PC-9 (cell line): ENCODE data around the gene ADAMTS15. TPM values are rescaled to one million over a fixed set of nuclear protein-coding genes. Genes with fewer than 3 reads are reported as not detected.

Experiments used
- BruUV-seq: library from RNA; stranded (reverse); fragments of 400-500 nt; replicated peaks from 2 replicates; lab custom pipeline; 2021; lab: Mats Ljungman, UMichigan
- CTCF ChIA-PET: fragments of 300-600 bp; sonication (Branson Sonifier 250); formaldehyde crosslinking; loops from one replicate; lab custom pipeline; 2022; ENCODE audit warnings: antibody characterized with exemption; lab: Charles Lee
- POLR2A ChIA-PET: fragments of 300-600 bp; sonication (Branson Sonifier 250); formaldehyde crosslinking; loops from one replicate; lab custom pipeline; 2022; ENCODE audit warnings: antibody characterized with exemption; ENCODE audit not compliant: unreplicated experiment; lab: Charles Lee
- DNase-seq, 2 experiments: peaks; one replicate each; pipeline versions ENCODE4 v3.0.0 to v3.0.0-alpha.2; 2015 to 2022; ENCODE audit warnings: mixed read lengths in 1 of 2
- H2AFZ ChIP-seq: fragments of 200-600 bp; sonication (generic); 2 replicates; pipeline ENCODE4 v1.8.1; 2017; ENCODE audit warnings: antibody characterized with exemption
- H3F3A ChIP-seq: fragments of 200-600 bp; sonication (generic); 2 replicates; pipeline ENCODE4 v1.8.1; 2017; ENCODE audit warnings: antibody characterized with exemption, mild to moderate bottlenecking, low read depth; ENCODE audit not compliant: insufficient read depth
- H3K27ac ChIP-seq: fragments of 200-600 bp; sonication (generic); 2 replicates; pipeline ENCODE4 v1.6.1; 2016; ENCODE audit warnings: mixed run types
- H3K27me3 ChIP-seq: fragments of 200-600 bp; sonication (generic); 2 replicates; pipeline ENCODE4 v1.6.1; 2016; ENCODE audit warnings: low read depth, mixed run types; ENCODE audit not compliant: insufficient read depth
- H3K36me3 ChIP-seq: fragments of 200-600 bp; sonication (generic); 2 replicates; pipeline ENCODE4 v1.6.1; 2016; ENCODE audit warnings: low read depth, mixed run types
- H3K4me1 ChIP-seq: fragments of 200-600 bp; sonication (generic); replicated peaks from 2 replicates; pipeline ENCODE4 v1.6.1; 2016; ENCODE audit warnings: mixed run types; ENCODE audit not compliant: insufficient read depth
- H3K4me2 ChIP-seq: fragments of 200-600 bp; sonication (generic); 2 replicates; pipeline ENCODE4 v1.6.1; 2017; ENCODE audit warnings: mixed run types
- H3K4me3 ChIP-seq: fragments of 200-600 bp; sonication (generic); 2 replicates; pipeline ENCODE4 v1.6.1; 2016; ENCODE audit warnings: mixed run types
- H3K79me2 ChIP-seq: fragments of 200-600 bp; sonication (generic); 2 replicates; pipeline ENCODE4 v1.6.1; 2017; ENCODE audit warnings: low read depth, mixed run types
- H3K9me2 ChIP-seq: fragments of 200-600 bp; sonication (generic); 2 replicates; pipeline ENCODE4 v1.8.1; 2017; ENCODE audit warnings: mild to moderate bottlenecking; ENCODE audit not compliant: insufficient read depth
- H3K9me3 ChIP-seq: fragments of 200-600 bp; sonication (generic); 2 replicates; pipeline ENCODE4 v1.8.1; 2016; ENCODE audit warnings: low read depth; ENCODE audit not compliant: insufficient read depth
- H4K20me1 ChIP-seq: fragments of 200-600 bp; sonication (generic); 2 replicates; pipeline ENCODE4 v1.8.1; 2017; ENCODE audit not compliant: insufficient read depth
- CTCF ChIP-seq: fragments of 200-600 bp; sonication (generic); conservative IDR thresholded peaks from 2 replicates; pipeline ENCODE4 v1.6.1; 2017; ENCODE audit warnings: mixed run types, antibody characterized with exemption, mild to moderate bottlenecking, moderate library complexity
- EZH2 ChIP-seq: fragments of 200-600 bp; sonication (generic); IDR thresholded peaks from 2 replicates; pipeline ENCODE4 v1.8.0; 2017; ENCODE audit warnings: antibody characterized with exemption, low read depth
- intact Hi-C: fragments of 100-400 bp; cut with micrococcal nuclease; formaldehyde crosslinking; loops from one replicate; pipeline ENCODE4 v1.10.0; 2022; ENCODE audit not compliant: unreplicated experiment
- total RNA-seq: library from RNA; stranded (reverse); gene quantifications from 2 replicates; pipeline ENCODE4 v1.2.3, GENCODE V29; 2021

The ADAMTS15 gene
- total RNA-seq, 1 experiment from 2014 or later = 2.2 TPM

GRCh38 chr11:130512662-130513061 is 64.2 kb downstream of the ADAMTS15 start:
- Histone ChIP-seq H3K36me3 (no peaks in the 10 kb centered on the region), H3K4me2 (no peak overlapping the region), H3K4me3 (no peak overlapping the region), H3K9me3 (peaks cover 2% of the 10 kb centered on the region; the same call in 1 of the 2 replicates), H3K79me2 (no peaks in the 10 kb centered on the region), H2AFZ (no peak overlapping the region), H4K20me1 (no peaks in the 10 kb centered on the region), H3K27me3 (no peaks in the 10 kb centered on the region), H3F3A (peaks cover 4% of the 10 kb centered on the region; the same call in 1 of the 2 replicates), H3K27ac (peak overlapping the region; percentile 79), H3K9me2 (no peaks in the 10 kb centered on the region), H3K4me1 (peaks cover 12% of the 10 kb centered on the region)
- CTCF ChIA-PET = no interaction called here
- POLR2A ChIA-PET = no interaction called here
- TF ChIP-seq CTCF (no peak), EZH2 (no peak)
- intact Hi-C loops = no loop called here
- no TSS peak for BruUV-seq
- no peak for DNase-seq

GRCh38 chr11:130513132-130513531 is 64.7 kb downstream of the ADAMTS15 start:
- no TSS peak for BruUV-seq
- peaks cover 12% of the 10 kb centered on the region for H3K4me1 ChIP-seq
- TF ChIP-seq CTCF = no peak
- TF ChIP-seq EZH2 = no peak
- H3K79me2 ChIP-seq = no peaks in the 10 kb centered on the region
- H3K27ac ChIP-seq = no peak overlapping the region
- H3K9me3 ChIP-seq = no peaks in the 10 kb centered on the region
- no peak overlapping the region for H3K4me2 ChIP-seq
- H3F3A ChIP-seq = peaks cover 4% of the 10 kb centered on the region; the same call in 1 of the 2 replicates
- H3K4me3 ChIP-seq = no peak overlapping the region
- no peaks in the 10 kb centered on the region for H3K27me3 ChIP-seq
- ChIA-PET CTCF (no interaction called here), POLR2A (no interaction called here)
- no peaks in the 10 kb centered on the region for H3K9me2 ChIP-seq
- DNase-seq = no peak
- intact Hi-C loops = no loop called here
- no peaks in the 10 kb centered on the region for H4K20me1 ChIP-seq
- H2AFZ ChIP-seq = no peak overlapping the region
- no peaks in the 10 kb centered on the region for H3K36me3 ChIP-seq

GRCh38 chr11:130514316-130514715 is 65.9 kb downstream of the ADAMTS15 start:
- TF ChIP-seq EZH2 = no peak
- TF ChIP-seq CTCF = no peak
- no peaks in the 10 kb centered on the region for H3K27me3 ChIP-seq
- ChIA-PET POLR2A (no interaction called here), CTCF (no interaction called here)
- H3K9me3 ChIP-seq = no peaks in the 10 kb centered on the region
- no peak overlapping the region for H2AFZ ChIP-seq
- peaks cover 12% of the 10 kb centered on the region for H3K4me1 ChIP-seq
- H3K36me3 ChIP-seq = no peaks in the 10 kb centered on the region
- H3K4me2 ChIP-seq = no peak overlapping the region
- H4K20me1 ChIP-seq = no peaks in the 10 kb centered on the region
- no peaks in the 10 kb centered on the region for H3K79me2 ChIP-seq
- H3K9me2 ChIP-seq = no peaks in the 10 kb centered on the region
- H3K4me3 ChIP-seq = no peak overlapping the region
- peaks cover 4% of the 10 kb centered on the region; the same call in 1 of the 2 replicates for H3F3A ChIP-seq
- DNase-seq = no peak
- BruUV-seq = no TSS peak
- no peak overlapping the region for H3K27ac ChIP-seq
- intact Hi-C loops = no loop called here
